Renal pelvis (tissue), 12 donors: ENCODE measurements around the gene ACER1. TPM values are rescaled to one million over a fixed set of nuclear protein-coding genes. Genes with fewer than 3 reads are reported as not detected.
"Not testable (repeated sequence)": the region's sequence is repeated elsewhere in the genome, so short reads cannot be mapped to it uniquely, and the experiment has no call there.

Experiments
- DNase-seq: peaks from one replicate; pipeline ENCODE4 v3.0.0-alpha.2; 2013
- long read RNA-seq, 16 experiments: transcript quantifications; one replicate each; lab custom pipeline, GENCODE V29; 2026
- polyA plus RNA-seq, 3 donors: library from polyadenylated mRNA; unstranded; fragments of 120-200 nt; gene quantifications; one replicate each; pipeline ENCODE4 v1.2.1, GENCODE V29; 2013; ENCODE audit not compliant: insufficient read length in 3 of 3

ACER1 gene
- under 1 TPM in 2 of 3 donors, not detected in 1; 0.12 to 0.16 TPM for polyA plus RNA-seq
- long read RNA-seq, donor 1, result 0 reads
- long read RNA-seq, donor 2, result 0 reads
- long read RNA-seq, donor 3, result 0 reads
- long read RNA-seq, donor 4, result 0 reads
- long read RNA-seq, donor 5, result 0 reads
- long read RNA-seq, donor 6, result 0 reads
- long read RNA-seq, donor 7, result 0 reads
- long read RNA-seq, donor 8, result 0 reads
- long read RNA-seq, donor 9, result 0 reads
- long read RNA-seq, donor 10, result 0 reads
- long read RNA-seq, donor 11, result 0 reads
- long read RNA-seq, donor 12, result 0 reads
- long read RNA-seq, donor 13, result 0 reads
- long read RNA-seq, donor 14, result 0 reads
- long read RNA-seq, donor 15, result 0 reads
- long read RNA-seq, donor 16, result 0 reads

GRCh38 chr19:6333439-6333838 is at the start of gene ACER1:
ACER1 (minus strand) TSS chr19:6333612; CDS start chr19:6333551, 61 bp downstream.
- no peak for DNase-seq

GRCh38 chr19:6383188-6383587 is 49.8 kb upstream of the ACER1 start:
- no peak for DNase-seq

- DNase-seq, result no peak
Observed at GRCh38 chr19:6381030-6381750, 47.8 kb upstream of the ACER1 start.

GRCh38 chr19:6379744-6380143 is 46.3 kb upstream of the ACER1 start:
- DNase-seq, result no peak

- DNase-seq, result no peak
Observed at GRCh38 chr19:6378486-6378885, 45.1 kb upstream of the ACER1 start.

GRCh38 chr19:6378041-6378440 is 44.6 kb upstream of the ACER1 start:
- DNase-seq, result peak; percentile 52

- no peak for DNase-seq
Observed at GRCh38 chr19:6376512-6377190, 43.2 kb upstream of the ACER1 start.

- DNase-seq, result no peak
Observed at GRCh38 chr19:6375411-6376010, 42.1 kb upstream of the ACER1 start, which contains the start of gene PSPN. PSPN (minus strand) TSS chr19:6375933; CDS start chr19:6375849, 84 bp downstream.

GRCh38 chr19:6374711-6375410 is 41.4 kb upstream of the ACER1 start:
- DNase-seq, result no peak

GRCh38 chr19:6374161-6374709 is 40.8 kb upstream of the ACER1 start:
- no peak for DNase-seq

- no peak for DNase-seq
Observed at GRCh38 chr19:6373813-6374108, 40.3 kb upstream of the ACER1 start.

- peak; percentile 96 for DNase-seq
Observed at GRCh38 chr19:6373096-6373812, 39.8 kb upstream of the ACER1 start.

GRCh38 chr19:6372594-6373095 is 39.2 kb upstream of the ACER1 start, which contains the start of gene ALKBH7:
ALKBH7 (plus strand) TSS chr19:6372794; CDS start chr19:6372821, 27 bp downstream.
- peak; percentile 100 for DNase-seq

- DNase-seq, result no peak
Observed at GRCh38 chr19:6364353-6364752, 30.9 kb upstream of the ACER1 start.

- no peak for DNase-seq
Observed at GRCh38 chr19:6362351-6362801, 29.0 kb upstream of the ACER1 start.

GRCh38 chr19:6362027-6362350 is 28.6 kb upstream of the ACER1 start:
- DNase-seq, result no peak

GRCh38 chr19:6360857-6361216 is 27.4 kb upstream of the ACER1 start:
- not testable (repeated sequence) for DNase-seq

GRCh38 chr19:6360445-6360844 is 27.0 kb upstream of the ACER1 start:
- DNase-seq, result not testable (repeated sequence)

GRCh38 chr19:6359568-6360341 is 26.3 kb upstream of the ACER1 start:
- no peak for DNase-seq

- DNase-seq, result no peak
Observed at GRCh38 chr19:6358003-6358402, 24.6 kb upstream of the ACER1 start.
